Stomach (tissue), 9 donors: ENCODE results near the gene HS3ST6. TPM values are rescaled to one million over a fixed set of nuclear protein-coding genes. Genes with fewer than 3 reads are reported as not detected.

Experiments
- DNase-seq, 2 donors: peaks; one replicate each; pipeline versions ENCODE4 v3.0.0 to v3.0.0-alpha.2; 2013 to 2019
- H3K27ac ChIP-seq, 5 donors: fragments of 200-600 bp in 4 of 5; sonication (generic) in 4 of 5; one replicate each; pipeline ENCODE4 v1.5.1; 2013 to 2019; ENCODE audit warnings: mild to moderate bottlenecking in 1 of 5, moderate library complexity in 1 of 5
- H3K27me3 ChIP-seq, 3 donors: fragments of 200-600 bp; sonication (generic); one replicate each; pipeline ENCODE4 v1.5.1; 2017 to 2019; ENCODE audit warnings: mixed run types in 1 of 3
- H3K36me3 ChIP-seq, 4 donors: fragments of 200-600 bp; sonication (generic); 1 replicate in 3 of 4; 2 replicates in 1 of 4; pipeline ENCODE4 v1.5.1; 2016 to 2019
- H3K4me1 ChIP-seq, 4 donors: fragments of 200-600 bp; sonication (generic); one replicate each; pipeline ENCODE4 v1.5.1; 2016 to 2019
- H3K4me3 ChIP-seq, 4 donors: fragments of 200-600 bp; sonication (generic) in 3 of 4; one replicate each; pipeline ENCODE4 v1.5.1; 2016 to 2019; ENCODE audit warnings: mild to moderate bottlenecking in 1 of 4
- H3K9me3 ChIP-seq, 4 donors: fragments of 200-600 bp; sonication (generic); one replicate each; pipeline ENCODE4 v1.5.1; 2016 to 2019
- CTCF ChIP-seq, 7 experiments: fragments of 450-650 bp in 4 of 7; fragments of 200-600 bp in 3 of 7; sonication (generic) in 3 of 7; IDR thresholded peaks; one replicate each; pipeline ENCODE4 v1.5.1; 2016 to 2019; ENCODE audit warnings: antibody characterized with exemption in 7 of 7, control low read depth in 2 of 7, mild to moderate bottlenecking in 1 of 7
- EP300 ChIP-seq: sonication (generic); formaldehyde crosslinking; IDR thresholded peaks from one replicate; pipeline ENCODE4 v1.6.1; 2017; ENCODE audit warnings: antibody characterized with exemption
- POLR2A ChIP-seq, 4 donors: fragments of 450-650 bp; IDR thresholded peaks; one replicate each; pipeline ENCODE4 v1.6.1; 2016; ENCODE audit warnings: antibody characterized with exemption in 4 of 4, control low read depth in 2 of 4, mild to moderate bottlenecking in 1 of 4, moderate library complexity in 1 of 4
- POLR2AphosphoS5 ChIP-seq, 3 donors: sonication (generic); formaldehyde crosslinking; IDR thresholded peaks; one replicate each; pipeline ENCODE4 v1.6.1; 2016; ENCODE audit warnings: antibody characterized with exemption in 3 of 3
- whole genome bisulfite sequencing, 5 donors: extraction: QIAGEN DNeasy Blood & Tissue Kit in 3 of 5; methylation state at CpG; one replicate each; pipeline versions ENCODE4 v1.1.5 to v1.1.7; 2013 to 2018; 5-methylcytosine and 5-hydroxymethylcytosine counted together
- intact Hi-C: fragments of 100-400 bp; cut with DNase I; formaldehyde crosslinking; loops from one replicate; pipeline ENCODE4 v1.15.1; 2023; ENCODE audit warnings: low total_unique reads
- polyA plus RNA-seq, 3 donors: library from polyadenylated mRNA; stranded (reverse); fragments of 200-250 nt; gene quantifications; one replicate each; pipeline ENCODE4 v1.2.3, GENCODE V29; 2013
- total RNA-seq, 5 donors: library from RNA; depleted of rRNA; stranded (reverse); fragments of >200 nt; gene quantifications; one replicate each; pipeline versions ENCODE4 v1.1.0 to v1.2.3, GENCODE V29; 2014 to 2016
- donor health status: healthy with polysubstance abuse.
- donor health status: Bipolar disorder and iron deficiency.
- donor health status: healthy.

HS3ST6 gene
- total and polyA plus RNA-seq, 8 donors: 1.6 TPM; not detected in 7

GRCh38 chr16:1908184-1908583, 10.0 kb downstream of the HS3ST6 start:
- no peak for DNase-seq
- no peak overlapping the region for H3K4me3 ChIP-seq
- H3K36me3 ChIP-seq: no peaks in the 10 kb centered on the region
- no peaks in the 10 kb centered on the region for H3K9me3 ChIP-seq
- TF ChIP-seq CTCF (IDR thresholded peaks at IDR 0.05): no peak
- no peak for TF ChIP-seq POLR2AphosphoS5 (IDR thresholded peaks at IDR 0.05)
- no peak for TF ChIP-seq POLR2A (IDR thresholded peaks at IDR 0.05)
- TF ChIP-seq EP300: no peak
- peaks cover 0 to 79% (median 12%) of the 10 kb centered on the region in 3 donors for H3K27me3 ChIP-seq
- peaks cover 0 to 12% (median 5%) of the 10 kb centered on the region in 4 donors for H3K4me1 ChIP-seq
- H3K27ac ChIP-seq: no peak overlapping the region
- intact Hi-C loops: no loop called here
- 65 to 87% (median 81%) methylated on average over 12 to 17 of the region's 17 CpGs for WGBS, 5 donors

GRCh38 chr16:1907226-1907860, 10.9 kb downstream of the HS3ST6 start:
- Histone ChIP-seq H3K27me3 (peaks cover 0 to 84% (median 12%) of the 10 kb centered on the region in 3 donors), H3K9me3 (no peaks in the 10 kb centered on the region), H3K36me3 (no peaks in the 10 kb centered on the region), H3K4me3 (no peak overlapping the region), H3K27ac (no peak overlapping the region), H3K4me1 (peaks cover 0 to 4% (median 2%) of the 10 kb centered on the region in 4 donors)
- intact Hi-C loops: no loop called here
- TF ChIP-seq POLR2AphosphoS5 (IDR thresholded peaks at IDR 0.05): no peak
- TF ChIP-seq POLR2A (IDR thresholded peaks at IDR 0.05): no peak
- TF ChIP-seq EP300: no peak
- TF ChIP-seq CTCF (IDR thresholded peaks at IDR 0.05): no peak
- DNase-seq: no peak
- 69 to 83% (median 80%) methylated on average over 13 to 17 of the region's 17 CpGs for WGBS, 5 donors

- DNase-seq: no peak
- Histone ChIP-seq H3K36me3 (no peaks in the 10 kb centered on the region), H3K4me1 (peaks cover 0 to 4% (median 0%) of the 10 kb centered on the region in 4 donors), H3K4me3 (no peak overlapping the region), H3K27me3 (peaks cover 0 to 79% (median 12%) of the 10 kb centered on the region in 3 donors), H3K27ac (no peak overlapping the region), H3K9me3 (no peaks in the 10 kb centered on the region)
- WGBS, 5 donors: 71 to 88% (median 86%) methylated on average over 5 of the region's 5 CpGs
- intact Hi-C loops: no loop called here
- TF ChIP-seq CTCF (IDR thresholded peaks at IDR 0.05) (no peak), EP300 (no peak), POLR2A (IDR thresholded peaks at IDR 0.05) (no peak), POLR2AphosphoS5 (IDR thresholded peaks at IDR 0.05) (no peak)
Observed at GRCh38 chr16:1906846-1907165, 11.4 kb downstream of the HS3ST6 start.

GRCh38 chr16:1906055-1906845, 12.0 kb downstream of the HS3ST6 start:
- intact Hi-C loops: no loop called here
- peaks cover 0 to 79% (median 12%) of the 10 kb centered on the region in 3 donors for H3K27me3 ChIP-seq
- H3K27ac ChIP-seq: no peak overlapping the region
- no peak for DNase-seq
- WGBS, 5 donors: 39 to 54% (median 43%) methylated on average over 19 to 31 of the region's 31 CpGs
- H3K36me3 ChIP-seq: no peaks in the 10 kb centered on the region
- peaks cover 0 to 4% (median 0%) of the 10 kb centered on the region in 4 donors for H3K4me1 ChIP-seq
- TF ChIP-seq POLR2A (IDR thresholded peaks at IDR 0.05) (no peak), EP300 (no peak), CTCF (IDR thresholded peaks at IDR 0.05) (no peak), POLR2AphosphoS5 (IDR thresholded peaks at IDR 0.05) (no peak)
- H3K4me3 ChIP-seq: no peak overlapping the region
- H3K9me3 ChIP-seq: no peaks in the 10 kb centered on the region
